ENCODE measurements around the gene SMARCA2.

GRCh38 chr9:2151171-2151570 lies 136.0 kb downstream of the SMARCA2 start:
- no peak for TF ChIP-seq REST (IDR thresholded peaks at IDR 0.05; ENCODE audit: low read depth)
- no peak for TF ChIP-seq ZBTB7A (IDR thresholded peaks at IDR 0.05; ENCODE audit: low read depth)
- no peak for TF ChIP-seq EGR1 (IDR thresholded peaks at IDR 0.05)
- no peak for TF ChIP-seq MAX (IDR thresholded peaks at IDR 0.05)
- no peak for TF ChIP-seq RAD21 (IDR thresholded peaks at IDR 0.05; ENCODE audit: low read depth)
- TF ChIP-seq NFIC (IDR thresholded peaks at IDR 0.05) = no peak

Data from Ishikawa (cell line).